SIG-M5 (cell line): ENCODE results near the gene CCDC170.

ENCODE experiments used
- DNase-seq: peaks from one replicate; lab custom pipeline; 2025; lab: John Stamatoyannopoulos, UW

The CCDC170 gene

DNA sequence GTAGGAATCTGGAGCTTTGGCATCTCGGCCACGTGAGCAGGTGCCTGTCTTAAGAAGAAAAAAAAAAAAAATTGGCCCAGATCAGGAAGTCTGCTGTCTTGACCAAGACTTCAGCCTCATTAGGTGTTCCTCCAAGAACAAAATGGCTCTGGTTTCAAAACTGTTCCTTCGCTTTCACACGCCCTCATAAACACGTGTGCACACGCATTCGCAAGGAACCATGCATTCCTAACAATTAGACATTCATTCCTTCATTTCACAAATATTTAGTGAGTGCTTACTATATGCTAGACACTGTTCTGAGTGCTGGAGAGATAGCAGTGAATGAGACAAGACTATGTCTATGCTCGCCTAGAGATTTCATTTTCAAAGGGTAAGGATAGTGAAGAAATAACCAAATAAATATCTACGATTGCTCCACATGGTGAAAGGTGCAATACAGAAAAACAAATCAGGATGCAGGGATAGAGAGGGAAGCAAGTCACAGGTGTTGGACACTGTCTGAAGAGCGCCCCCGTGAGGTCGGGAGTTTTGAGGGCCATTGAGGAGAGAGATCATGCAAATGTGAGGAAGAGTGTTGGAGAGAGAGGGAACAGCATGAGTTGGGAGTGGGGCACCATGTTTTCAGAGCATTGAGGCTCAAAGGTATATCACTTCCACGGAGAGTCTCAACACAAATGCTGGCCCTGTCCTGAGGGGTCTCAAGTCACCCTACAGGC, 53.3 kb downstream of the CCDC170 start:
- DNase-seq = no peak

DNA sequence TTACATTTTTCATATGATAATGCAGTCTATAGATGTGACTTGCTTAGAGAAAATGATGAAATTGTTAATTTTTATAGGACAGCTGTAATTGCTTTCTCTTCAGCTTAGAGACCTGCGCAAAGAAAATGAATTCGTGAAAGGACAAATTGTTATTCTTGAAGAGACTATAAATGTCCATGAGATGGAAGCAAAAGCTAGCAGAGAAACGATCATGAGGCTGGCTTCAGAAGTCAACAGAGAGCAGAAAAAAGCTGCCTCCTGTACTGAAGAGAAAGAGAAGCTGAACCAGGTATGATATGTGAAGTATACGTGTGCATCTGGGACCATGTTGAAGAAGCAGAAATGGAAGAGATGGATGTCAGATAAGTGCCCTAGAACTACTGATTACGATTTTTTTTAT, 54.4 kb downstream of the CCDC170 start:
- no peak for DNase-seq

DNA sequence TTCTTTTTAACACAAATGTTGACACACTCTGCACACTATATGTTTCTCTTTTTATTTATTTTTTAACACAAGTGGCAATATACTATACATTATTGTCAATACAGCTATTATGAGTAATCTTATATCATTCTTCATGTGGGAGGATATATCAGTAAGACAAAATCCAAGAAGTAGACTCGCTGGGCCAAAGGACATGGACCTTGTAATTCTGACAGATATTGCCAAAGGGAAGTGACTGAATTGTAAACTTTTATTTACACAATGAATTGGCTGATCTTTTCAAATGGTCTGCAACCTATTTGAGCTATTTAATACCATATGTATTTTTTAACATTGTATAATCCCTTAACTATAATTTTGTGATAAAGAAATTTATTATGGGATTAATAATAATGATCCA, 56.0 kb downstream of the CCDC170 start:
- no peak for DNase-seq

DNA sequence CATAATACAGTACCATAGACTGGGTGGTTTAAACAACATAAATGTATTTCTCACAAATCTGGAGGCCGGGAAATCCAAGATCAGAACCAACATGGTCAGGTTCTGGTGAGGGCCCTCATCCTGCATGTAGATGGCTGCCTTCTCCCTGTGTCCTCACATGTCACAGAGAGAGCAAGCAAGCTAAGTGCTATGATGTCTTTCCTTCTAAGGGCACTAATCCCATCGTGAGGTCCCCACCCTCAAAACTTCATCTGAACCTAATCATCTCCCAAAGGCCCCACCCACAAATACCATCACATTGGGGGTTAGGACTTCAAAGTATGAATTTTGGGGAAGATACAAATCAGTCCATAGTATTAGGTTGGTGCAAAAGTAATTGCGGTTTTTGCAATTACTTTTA, 56.8 kb downstream of the CCDC170 start:
- DNase-seq = no peak

- no peak for DNase-seq
These were observed 57.5 kb downstream of the CCDC170 start for GRCh38 chr6:151551223-151551857.

DNA sequence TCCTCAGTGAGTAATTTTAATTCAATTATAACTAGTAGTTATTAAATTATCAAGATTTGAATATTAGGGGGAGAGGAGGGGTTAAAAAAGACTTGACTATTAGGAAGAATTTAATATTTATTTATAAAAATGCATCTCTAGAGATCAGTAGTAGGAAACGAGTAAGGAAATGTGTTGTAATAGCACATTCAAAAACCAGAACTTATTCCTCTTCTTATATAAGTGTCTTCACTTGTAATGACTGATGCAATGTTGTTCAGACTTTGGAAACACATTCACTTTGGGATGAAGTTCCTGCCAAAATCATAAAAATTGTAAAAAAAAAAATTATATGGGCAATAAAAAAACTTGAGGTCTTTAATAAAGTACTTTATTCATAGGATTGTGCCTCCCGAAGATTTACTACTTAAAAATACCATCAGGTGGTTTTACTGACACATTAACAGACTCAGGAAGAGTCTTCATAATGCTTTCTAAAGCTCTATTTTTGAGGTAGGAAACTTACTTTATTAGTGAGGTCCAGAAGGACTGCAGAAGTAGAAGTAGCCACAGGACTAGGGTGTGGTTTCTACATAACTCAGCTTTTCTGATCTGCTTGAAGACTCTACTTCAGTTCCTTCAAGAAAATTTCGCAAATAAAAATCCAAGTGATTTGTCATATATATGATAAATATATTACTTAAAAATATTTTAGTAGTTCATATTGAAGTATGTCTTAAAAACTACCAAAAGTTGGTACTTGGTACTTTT, 59.8 kb downstream of the CCDC170 start:
- DNase-seq = no peak

DNA sequence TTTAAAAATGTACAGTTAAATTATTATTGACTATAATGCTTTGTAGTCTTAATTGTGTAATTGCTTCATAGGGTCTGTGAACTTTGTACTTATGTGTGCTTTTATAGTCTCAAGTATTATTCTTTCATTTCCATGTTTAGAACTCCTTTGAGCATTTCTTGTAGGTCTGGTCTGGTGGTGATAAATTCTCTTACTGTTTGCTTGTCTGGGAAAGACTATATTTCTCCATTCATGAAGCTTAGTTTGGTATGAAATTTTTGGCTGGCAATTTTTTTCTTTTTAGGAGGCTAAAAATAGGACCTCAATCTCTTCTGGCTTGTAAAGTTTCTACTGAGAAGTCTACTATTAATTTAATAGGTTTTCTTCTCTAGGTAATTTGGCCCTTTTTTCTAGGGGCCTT, 67.4 kb downstream of the CCDC170 start:
- no peak for DNase-seq

DNA sequence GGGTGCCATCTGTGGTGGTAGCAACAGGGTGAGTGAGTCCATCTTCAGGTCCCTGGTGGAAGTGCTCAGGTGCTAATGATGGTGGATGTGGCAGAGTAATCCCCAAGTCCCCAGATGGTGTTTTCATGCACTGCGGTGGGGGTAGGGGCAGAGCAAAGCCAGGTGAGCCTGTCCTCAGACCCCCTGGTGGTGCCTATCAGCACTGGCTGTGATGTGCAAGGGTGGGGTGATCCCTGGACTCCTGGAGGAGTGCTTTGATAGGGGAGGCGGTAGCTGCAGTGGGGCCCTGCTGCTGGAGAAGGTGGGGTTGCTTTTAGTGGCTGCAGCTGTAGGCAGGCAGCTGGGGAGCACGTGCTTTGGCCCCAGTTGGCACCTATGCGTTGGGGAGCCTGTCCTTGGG, 70.8 kb downstream of the CCDC170 start:
- no peak for DNase-seq

DNA sequence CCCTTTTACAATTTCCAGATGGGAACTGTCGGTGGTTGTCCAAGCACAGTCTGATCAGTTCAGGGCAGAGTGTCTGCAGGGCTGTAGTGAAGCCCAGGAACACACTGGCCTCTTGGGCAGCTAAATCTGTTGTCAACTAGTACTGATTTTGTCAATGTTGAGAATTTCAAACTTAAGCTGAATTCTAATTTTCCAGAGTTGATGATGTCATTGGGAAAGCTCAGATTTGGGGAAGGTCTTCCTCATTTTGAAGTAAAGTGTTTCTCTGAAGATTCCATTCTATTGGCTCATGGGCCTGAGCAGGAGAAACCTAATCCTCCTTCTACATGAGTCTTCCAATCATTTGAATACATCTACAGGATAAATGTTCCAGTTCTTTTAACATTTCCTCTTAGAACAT, 72.1 kb downstream of the CCDC170 start:
- no peak for DNase-seq

- no peak for DNase-seq
These were observed 72.7 kb downstream of the CCDC170 start for GRCh38 chr6:151566557-151566956.

- DNase-seq = no peak
These were observed 82.8 kb downstream of the CCDC170 start for GRCh38 chr6:151576633-151577032.

DNA sequence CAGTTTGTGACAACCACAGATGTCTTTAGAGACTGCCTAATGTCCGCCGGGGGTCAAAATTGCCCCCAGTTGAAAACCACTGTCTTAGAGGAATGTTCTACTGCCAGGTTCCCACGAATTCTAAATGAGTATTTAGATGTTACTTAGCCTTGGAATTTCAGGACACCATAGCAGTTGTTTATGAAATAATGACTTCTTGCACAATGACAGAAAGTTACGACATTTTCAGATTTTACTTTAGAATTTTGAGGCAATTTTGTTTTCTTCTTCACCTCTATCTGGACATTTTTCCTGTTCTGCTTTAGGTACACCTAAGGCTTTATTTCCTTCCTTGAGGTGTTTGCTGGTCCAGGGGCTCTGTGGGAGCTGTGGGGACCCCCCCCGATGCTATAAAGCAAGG, 83.4 kb downstream of the CCDC170 start:
- no peak for DNase-seq

DNA sequence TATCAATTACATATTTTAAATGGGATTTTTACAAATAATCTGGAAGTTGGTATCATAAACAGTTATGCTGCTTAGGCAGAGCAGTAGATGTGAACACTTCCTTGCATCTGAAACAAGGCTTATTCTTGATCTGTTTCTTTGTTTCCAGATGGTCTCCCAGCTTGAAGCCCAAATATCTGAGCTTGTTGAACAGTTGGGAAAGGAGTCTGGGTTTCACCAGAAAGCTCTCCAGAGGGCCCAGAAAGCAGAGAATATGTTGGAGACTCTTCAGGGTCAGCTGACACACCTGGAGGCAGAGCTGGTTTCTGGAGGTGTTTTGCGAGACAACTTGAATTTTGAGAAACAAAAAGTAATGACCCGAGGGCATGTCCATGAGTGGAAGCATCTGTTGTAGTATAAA, 91.9 kb downstream of the CCDC170 start:
- DNase-seq = no peak

- DNase-seq = no peak
These were observed 95.8 kb downstream of the CCDC170 start for GRCh38 chr6:151589667-151590066.

GRCh38 chr6:151590742-151591141, 96.9 kb downstream of the CCDC170 start:
- no peak for DNase-seq

DNA sequence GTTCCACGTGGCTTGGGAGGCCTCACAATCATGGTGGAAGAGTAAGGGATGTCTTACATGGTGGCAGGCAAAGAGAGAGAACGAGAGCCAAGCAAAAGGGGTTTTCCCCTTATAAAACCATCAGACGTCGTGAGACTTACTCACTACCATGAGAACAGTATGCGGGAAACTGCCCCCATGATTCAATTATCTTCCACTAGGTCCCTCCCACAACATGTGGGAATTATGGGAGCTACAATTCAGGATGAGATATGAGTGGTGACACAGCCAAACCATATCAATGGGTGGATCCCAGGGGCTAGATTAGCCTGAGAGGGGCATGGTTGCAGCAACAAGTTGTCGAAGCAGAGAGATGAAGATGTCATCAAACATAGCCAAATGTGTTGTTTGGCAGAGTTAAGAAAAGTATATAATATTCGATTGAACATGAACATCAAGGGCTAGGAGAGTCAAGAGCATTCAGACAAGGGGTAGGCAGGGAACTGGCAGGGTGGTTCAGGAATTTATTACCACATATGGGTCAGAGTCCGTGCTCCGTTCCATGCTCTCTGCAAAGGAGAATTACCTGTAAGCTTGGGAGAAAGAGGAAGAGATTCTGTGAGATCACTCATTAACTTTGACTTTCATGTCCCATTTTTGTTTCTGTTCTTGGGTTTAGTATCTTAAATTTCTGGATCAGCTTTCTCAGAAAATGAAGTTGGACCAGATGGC, 98.8 kb downstream of the CCDC170 start:
- no peak for DNase-seq

GRCh38 chr6:151609146-151609902, 115.5 kb downstream of the CCDC170 start:
- DNase-seq = no peak

- DNase-seq = no peak
These were observed 116.5 kb downstream of the CCDC170 start for GRCh38 chr6:151610326-151610725.

GRCh38 chr6:151614630-151615029, 120.8 kb downstream of the CCDC170 start:
- no peak for DNase-seq

DNA sequence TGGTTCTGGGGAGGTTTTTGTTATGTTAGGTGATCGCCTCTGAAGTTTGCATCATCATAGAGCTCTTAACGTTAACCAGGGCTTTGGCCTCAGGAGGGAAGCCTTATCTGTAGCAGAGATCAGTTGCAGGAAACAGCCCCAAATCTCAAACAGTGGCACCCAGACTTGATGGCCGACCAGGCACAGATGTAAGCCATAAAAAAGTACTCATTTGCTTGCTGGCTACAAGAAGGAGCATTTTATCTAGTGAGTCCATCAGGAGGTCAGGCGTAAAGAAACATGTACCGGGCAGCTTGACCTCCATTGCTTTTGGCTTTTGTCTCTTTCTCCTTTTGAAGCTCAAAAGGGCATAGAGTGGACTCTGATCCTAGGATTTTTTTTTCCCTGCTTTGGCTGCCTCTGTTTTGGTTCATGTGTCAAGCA, 122.3 kb downstream of the CCDC170 start:
- no peak for DNase-seq

GRCh38 chr6:151616600-151616999, 122.8 kb downstream of the CCDC170 start:
- no peak for DNase-seq

- DNase-seq = no peak
These were observed 123.7 kb downstream of the CCDC170 start for GRCh38 chr6:151617539-151617938.
